PC-3 (cell line): Measurements from ENCODE around the gene SULF2. TPM values are rescaled to one million over a fixed set of nuclear protein-coding genes. Genes with fewer than 3 reads are reported as not detected.

Experiments
- ATAC-seq: fragments of 200-7000 bp; cut with Tn5 transposase; 2 replicates; pipeline ENCODE4 v1.9.1; 2020; ENCODE audit warnings: mild to moderate bottlenecking, moderate library complexity
- BruUV-seq: library from RNA; stranded (reverse); fragments of 400-500 nt; replicated peaks from 2 replicates; lab custom pipeline; 2021; lab: Mats Ljungman, UMichigan
- CTCF ChIA-PET: fragments of 300-600 bp; sonication (Branson Sonifier 250); formaldehyde crosslinking; loops from one replicate; lab custom pipeline; 2022; ENCODE audit warnings: antibody characterized with exemption; lab: Charles Lee
- POLR2A ChIA-PET: fragments of 300-600 bp; sonication (Branson Sonifier 250); formaldehyde crosslinking; loops from one replicate; lab custom pipeline; 2022; ENCODE audit warnings: antibody characterized with exemption; ENCODE audit not compliant: unreplicated experiment; lab: Charles Lee
- DNase-seq: peaks from one replicate; pipeline ENCODE4 v3.0.0-alpha.2; 2015
- H2AFZ ChIP-seq: fragments of 300-600 bp; sonication (generic); 2 replicates; pipeline ENCODE4 v1.6.0; 2016; ENCODE audit warnings: antibody characterized with exemption, low read length
- H3F3A ChIP-seq: fragments of 300-600 bp; sonication (generic); one replicate; pipeline ENCODE4 v1.6.0; 2017; ENCODE audit warnings: antibody characterized with exemption, low read length, control low read depth, mild to moderate bottlenecking; ENCODE audit not compliant: unreplicated experiment
- H3K27ac ChIP-seq: fragments of 300-600 bp; sonication (generic); 2 replicates; pipeline ENCODE4 v1.5.1; 2016; ENCODE audit warnings: mild to moderate bottlenecking, low read length
- H3K27me3 ChIP-seq: fragments of 300-600 bp; sonication (generic); 2 replicates; pipeline ENCODE4 v1.6.1; 2016; ENCODE audit warnings: low read length, mixed read lengths
- H3K36me3 ChIP-seq: fragments of 300-600 bp; sonication (generic); 2 replicates; pipeline ENCODE4 v1.6.1; 2016; ENCODE audit warnings: low read depth, mixed run types, low read length, mixed read lengths
- H3K4me1 ChIP-seq: fragments of 300-600 bp; sonication (generic); 2 replicates; pipeline ENCODE4 v1.5.1; 2016; ENCODE audit warnings: low read length; ENCODE audit not compliant: insufficient read depth
- H3K4me2 ChIP-seq: fragments of 300-600 bp; sonication (generic); 2 replicates; pipeline ENCODE4 v1.6.0; 2016; ENCODE audit warnings: low read length
- H3K4me3 ChIP-seq: fragments of 300-600 bp; sonication (generic); 2 replicates; pipeline ENCODE4 v1.5.1; 2016; ENCODE audit warnings: mild to moderate bottlenecking, low read length, mixed read lengths
- H3K79me2 ChIP-seq: fragments of 300-600 bp; sonication (generic); 2 replicates; pipeline ENCODE4 v1.6.1; 2017; ENCODE audit warnings: low read length, mixed read lengths
- H3K9ac ChIP-seq: fragments of 300-600 bp; sonication (generic); 2 replicates; pipeline ENCODE4 v1.6.0; 2016; ENCODE audit warnings: mild to moderate bottlenecking, low read length
- H3K9me2 ChIP-seq: fragments of 300-600 bp; sonication (generic); replicated peaks from 2 replicates; pipeline ENCODE4 v1.6.1; 2016; ENCODE audit warnings: mixed run types, low read length, mixed read lengths
- H3K9me3 ChIP-seq: fragments of 300-600 bp; sonication (generic); 2 replicates; pipeline ENCODE4 v1.6.1; 2016; ENCODE audit warnings: low read length, mixed read lengths
- H4K20me1 ChIP-seq: fragments of 300-600 bp; sonication (generic); 2 replicates; pipeline ENCODE4 v1.6.1; 2016; ENCODE audit warnings: low read length, mixed read lengths
- EZH2 ChIP-seq: fragments of 300-600 bp; sonication (generic); IDR thresholded peaks from one replicate; pipeline ENCODE4 v1.6.1; 2017; ENCODE audit warnings: antibody characterized with exemption, mild to moderate bottlenecking, low read length; ENCODE audit not compliant: unreplicated experiment
- EZH2phosphoT487 ChIP-seq: fragments of 300-600 bp; sonication (generic); IDR thresholded peaks from 2 replicates; pipeline ENCODE4 v1.6.1; 2018; ENCODE audit warnings: mild to moderate bottlenecking, antibody characterized with exemption, low read length, borderline replicate concordance
- intact Hi-C: fragments of 100-400 bp; cut with micrococcal nuclease; formaldehyde crosslinking; loops from 2 replicates; pipeline ENCODE4 v1.9.0; 2023
- total RNA-seq: library from RNA; depleted of rRNA; stranded (reverse); fragments of >200 nt; gene quantifications from 2 replicates; pipeline ENCODE4 v1.2.3, GENCODE V29; 2014
- TF ChIP-seq, protein P1 (sequence below): fragments of 300-600 bp; sonication (generic); conservative IDR thresholded peaks from 2 replicates; pipeline ENCODE4 v1.5.1; 2017; ENCODE audit warnings: antibody characterized with exemption, low read depth, mild to moderate bottlenecking, low read length

Gene SULF2
- total RNA-seq, 1 experiment from 2014 or later, result 340 TPM

DNA sequence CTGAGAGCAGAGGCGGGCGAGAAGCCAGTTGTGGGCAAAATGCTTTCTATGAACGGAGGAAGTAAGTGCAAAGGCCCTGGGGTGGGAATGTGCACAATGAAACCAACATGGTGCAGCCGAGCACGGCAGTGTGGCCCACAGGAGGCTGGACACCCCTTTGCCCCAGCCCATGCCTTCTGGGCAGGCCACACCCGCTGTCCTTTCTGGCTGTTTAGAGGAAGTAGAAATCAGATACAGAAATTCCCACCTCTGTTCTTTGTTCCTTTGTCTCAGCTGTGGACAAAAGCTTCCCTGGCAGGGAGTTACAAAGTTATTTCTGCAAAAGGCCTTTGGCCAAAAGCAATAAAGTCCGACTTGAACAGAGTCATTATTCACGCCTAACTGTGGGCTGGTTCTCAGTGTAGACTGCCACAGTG lies 11.9 kb downstream of the SULF2 start:
- Histone ChIP-seq H4K20me1 (peaks cover 72% of the 10 kb centered on the region), H3K4me3 (no peak overlapping the region), H3K79me2 (peaks cover 95% of the 10 kb centered on the region), H3K9me3 (no peaks in the 10 kb centered on the region), H3K4me2 (no peak overlapping the region), H3K9ac (no peak overlapping the region), H3K9me2 (no peaks in the 10 kb centered on the region), H3K36me3 (peaks cover 39% of the 10 kb centered on the region), H3K27ac (no peak overlapping the region), H2AFZ (no peak overlapping the region), H3K4me1 (no peaks in the 10 kb centered on the region), H3F3A (no peaks in the 10 kb centered on the region), H3K27me3 (no peaks in the 10 kb centered on the region)
- ChIA-PET CTCF (interaction anchor here (0.6 kb wide), 1 partner anchor 223 kb away, joined by 3 read pairs; no protein-coding TSS in a partner anchor), POLR2A (interaction anchor here (0.7 kb wide), 1 partner anchor 16 kb away, joined by 3 read pairs; no protein-coding TSS in a partner anchor)
- DNase-seq, result no peak
- peak; percentile 32 for ATAC-seq
- intact Hi-C loops, result no loop called here
- no peak for TF ChIP-seq EZH2
- no peak for TF ChIP-seq EZH2phosphoT487
- TF ChIP-seq, protein P1, sequence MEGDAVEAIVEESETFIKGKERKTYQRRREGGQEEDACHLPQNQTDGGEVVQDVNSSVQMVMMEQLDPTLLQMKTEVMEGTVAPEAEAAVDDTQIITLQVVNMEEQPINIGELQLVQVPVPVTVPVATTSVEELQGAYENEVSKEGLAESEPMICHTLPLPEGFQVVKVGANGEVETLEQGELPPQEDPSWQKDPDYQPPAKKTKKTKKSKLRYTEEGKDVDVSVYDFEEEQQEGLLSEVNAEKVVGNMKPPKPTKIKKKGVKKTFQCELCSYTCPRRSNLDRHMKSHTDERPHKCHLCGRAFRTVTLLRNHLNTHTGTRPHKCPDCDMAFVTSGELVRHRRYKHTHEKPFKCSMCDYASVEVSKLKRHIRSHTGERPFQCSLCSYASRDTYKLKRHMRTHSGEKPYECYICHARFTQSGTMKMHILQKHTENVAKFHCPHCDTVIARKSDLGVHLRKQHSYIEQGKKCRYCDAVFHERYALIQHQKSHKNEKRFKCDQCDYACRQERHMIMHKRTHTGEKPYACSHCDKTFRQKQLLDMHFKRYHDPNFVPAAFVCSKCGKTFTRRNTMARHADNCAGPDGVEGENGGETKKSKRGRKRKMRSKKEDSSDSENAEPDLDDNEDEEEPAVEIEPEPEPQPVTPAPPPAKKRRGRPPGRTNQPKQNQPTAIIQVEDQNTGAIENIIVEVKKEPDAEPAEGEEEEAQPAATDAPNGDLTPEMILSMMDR, result no peak
- no TSS peak for BruUV-seq

DNA sequence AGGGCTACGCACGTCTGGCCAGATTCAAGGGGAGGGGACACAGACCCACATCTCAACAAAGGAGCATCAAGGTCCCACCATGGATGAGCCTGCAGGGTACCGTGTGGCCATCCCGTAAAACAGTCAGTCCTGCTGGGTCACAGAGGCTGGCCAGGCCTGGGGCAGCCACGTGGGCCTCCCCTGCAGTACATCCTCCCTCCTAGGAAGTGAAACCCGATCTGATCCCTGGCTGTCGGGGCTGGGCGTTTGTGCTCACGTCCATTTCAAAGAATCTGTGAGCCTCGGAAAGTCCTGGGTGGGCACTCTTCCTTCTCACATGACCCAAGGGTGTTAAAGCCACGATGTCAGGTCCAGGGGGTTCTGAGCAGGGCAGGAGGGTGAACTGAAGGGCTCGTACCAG lies 14.3 kb downstream of the SULF2 start:
- ChIA-PET POLR2A (no interaction called here), CTCF (no interaction called here)
- H2AFZ ChIP-seq, result no peak overlapping the region
- peaks cover 61% of the 10 kb centered on the region for H4K20me1 ChIP-seq
- intact Hi-C loops, result no loop called here
- no peak for DNase-seq
- no peak overlapping the region for H3K27ac ChIP-seq
- ATAC-seq, result no peak
- no peaks in the 10 kb centered on the region for H3K9me2 ChIP-seq
- no peak overlapping the region for H3K4me2 ChIP-seq
- no peak overlapping the region for H3K9ac ChIP-seq
- no TSS peak for BruUV-seq
- no peak overlapping the region for H3K4me3 ChIP-seq
- H3K79me2 ChIP-seq, result peaks cover 90% of the 10 kb centered on the region
- no peak for TF ChIP-seq EZH2phosphoT487
- TF ChIP-seq, protein P1, result no peak
- no peak for TF ChIP-seq EZH2
- H3K4me1 ChIP-seq, result no peaks in the 10 kb centered on the region
- H3F3A ChIP-seq, result no peaks in the 10 kb centered on the region
- peaks cover 39% of the 10 kb centered on the region for H3K36me3 ChIP-seq
- H3K9me3 ChIP-seq, result no peaks in the 10 kb centered on the region
- H3K27me3 ChIP-seq, result no peaks in the 10 kb centered on the region

DNA sequence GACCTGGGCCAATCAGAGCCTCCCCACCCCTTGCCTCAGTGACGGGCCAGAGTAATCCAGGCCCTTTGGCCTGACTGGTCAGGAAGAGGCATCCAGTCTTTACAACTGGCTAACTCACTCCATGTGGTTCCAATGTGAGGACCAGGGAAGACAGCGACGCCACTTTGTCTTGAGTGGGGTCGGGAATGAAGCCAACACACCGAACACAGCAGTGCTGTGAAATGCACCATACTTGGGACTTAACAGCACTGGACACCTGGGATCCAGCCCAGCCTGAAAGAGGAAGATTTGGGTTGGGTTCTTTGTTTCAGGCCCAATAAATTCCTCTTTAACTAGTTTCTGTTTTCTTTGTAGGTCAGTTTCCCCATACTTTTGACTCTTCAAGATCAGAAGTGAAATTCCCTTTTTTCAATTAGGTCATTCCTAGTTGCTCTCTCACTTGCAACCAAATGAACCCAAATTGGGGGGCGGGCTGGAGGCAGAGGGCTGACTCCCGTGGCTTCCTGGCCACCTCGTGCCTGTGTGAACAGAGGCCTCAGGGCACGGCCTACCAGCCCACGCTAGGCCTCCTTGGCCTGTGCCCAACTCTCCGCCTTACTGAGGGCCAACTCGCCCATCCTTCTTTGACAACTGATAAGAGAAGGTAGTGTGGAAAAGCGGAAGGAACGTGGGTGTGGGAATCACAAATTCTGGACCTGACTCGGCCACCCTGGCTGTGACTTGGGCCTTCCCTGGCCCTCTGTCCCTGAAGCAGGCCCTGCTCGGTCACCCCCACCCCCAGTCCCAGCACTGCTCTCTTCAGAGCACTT lies 17.1 kb downstream of the SULF2 start:
- no peak overlapping the region for H3K4me2 ChIP-seq
- no peak overlapping the region for H3K9ac ChIP-seq
- no TSS peak for BruUV-seq
- no peaks in the 10 kb centered on the region for H3K9me2 ChIP-seq
- TF ChIP-seq, protein P1, result no peak
- no peak for TF ChIP-seq EZH2
- no peak for TF ChIP-seq EZH2phosphoT487
- H3K9me3 ChIP-seq, result no peaks in the 10 kb centered on the region
- DNase-seq (no peak), ATAC-seq (no peak)
- H3K36me3 ChIP-seq, result peaks cover 27% of the 10 kb centered on the region
- no peaks in the 10 kb centered on the region for H3K27me3 ChIP-seq
- peaks cover 50% of the 10 kb centered on the region for H4K20me1 ChIP-seq
- CTCF ChIA-PET, result no interaction called here
- H2AFZ ChIP-seq, result no peak overlapping the region
- no peaks in the 10 kb centered on the region for H3F3A ChIP-seq
- H3K27ac ChIP-seq, result no peak overlapping the region
- no peaks in the 10 kb centered on the region for H3K4me1 ChIP-seq
- POLR2A ChIA-PET, result no interaction called here
- peaks cover 87% of the 10 kb centered on the region for H3K79me2 ChIP-seq
- intact Hi-C loops, result no loop called here
- no peak overlapping the region for H3K4me3 ChIP-seq
